ENCODE data around the gene PGF.

DNA sequence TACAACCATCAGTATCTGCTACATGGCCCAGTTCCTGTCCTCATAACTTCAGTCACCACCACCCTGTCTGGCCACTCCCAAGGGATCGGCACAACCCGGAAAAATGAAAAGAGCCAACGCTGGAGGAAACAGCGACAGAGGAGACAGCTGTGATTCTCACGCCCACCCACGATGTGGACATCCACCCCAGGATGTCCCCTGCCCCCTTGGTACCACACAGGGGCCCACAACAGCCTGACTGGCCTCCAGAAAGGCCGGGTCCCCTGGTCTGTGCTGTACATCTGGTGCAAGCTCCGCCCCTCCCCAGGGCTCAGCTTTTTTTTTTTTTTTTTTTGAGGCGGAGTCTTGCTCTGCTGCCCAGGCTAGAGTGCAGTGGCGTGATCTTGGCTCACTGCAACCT, 44.8 kb downstream of the PGF start:
- TF ChIP-seq, protein P1, sequence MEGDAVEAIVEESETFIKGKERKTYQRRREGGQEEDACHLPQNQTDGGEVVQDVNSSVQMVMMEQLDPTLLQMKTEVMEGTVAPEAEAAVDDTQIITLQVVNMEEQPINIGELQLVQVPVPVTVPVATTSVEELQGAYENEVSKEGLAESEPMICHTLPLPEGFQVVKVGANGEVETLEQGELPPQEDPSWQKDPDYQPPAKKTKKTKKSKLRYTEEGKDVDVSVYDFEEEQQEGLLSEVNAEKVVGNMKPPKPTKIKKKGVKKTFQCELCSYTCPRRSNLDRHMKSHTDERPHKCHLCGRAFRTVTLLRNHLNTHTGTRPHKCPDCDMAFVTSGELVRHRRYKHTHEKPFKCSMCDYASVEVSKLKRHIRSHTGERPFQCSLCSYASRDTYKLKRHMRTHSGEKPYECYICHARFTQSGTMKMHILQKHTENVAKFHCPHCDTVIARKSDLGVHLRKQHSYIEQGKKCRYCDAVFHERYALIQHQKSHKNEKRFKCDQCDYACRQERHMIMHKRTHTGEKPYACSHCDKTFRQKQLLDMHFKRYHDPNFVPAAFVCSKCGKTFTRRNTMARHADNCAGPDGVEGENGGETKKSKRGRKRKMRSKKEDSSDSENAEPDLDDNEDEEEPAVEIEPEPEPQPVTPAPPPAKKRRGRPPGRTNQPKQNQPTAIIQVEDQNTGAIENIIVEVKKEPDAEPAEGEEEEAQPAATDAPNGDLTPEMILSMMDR (IDR thresholded peaks at IDR 0.05): no peak
- TF ChIP-seq POLR2A (IDR thresholded peaks at IDR 0.05): no peak
